MM.1S (cell line): ENCODE measurements around the gene GPR137.

Experiments
- EZH2 ChIP-seq: fragments of 300-600 bp; sonication (generic); optimal IDR thresholded peaks from 2 replicates; pipeline ENCODE3; 2017; ENCODE audit warnings: low read depth, mild to moderate bottlenecking, antibody characterized with exemption, low read length, mixed read lengths
- EZH2phosphoT487 ChIP-seq: fragments of 300-600 bp; sonication (generic); IDR thresholded peaks from 2 replicates; pipeline ENCODE4 v1.6.1; 2018; ENCODE audit warnings: antibody characterized with exemption, low read length
- TF ChIP-seq, protein P1 (sequence below): fragments of 300-600 bp; sonication (generic); IDR thresholded peaks from 2 replicates; pipeline ENCODE4 v1.5.1; 2016; ENCODE audit warnings: antibody characterized with exemption, low read length, mixed read lengths

DNA sequence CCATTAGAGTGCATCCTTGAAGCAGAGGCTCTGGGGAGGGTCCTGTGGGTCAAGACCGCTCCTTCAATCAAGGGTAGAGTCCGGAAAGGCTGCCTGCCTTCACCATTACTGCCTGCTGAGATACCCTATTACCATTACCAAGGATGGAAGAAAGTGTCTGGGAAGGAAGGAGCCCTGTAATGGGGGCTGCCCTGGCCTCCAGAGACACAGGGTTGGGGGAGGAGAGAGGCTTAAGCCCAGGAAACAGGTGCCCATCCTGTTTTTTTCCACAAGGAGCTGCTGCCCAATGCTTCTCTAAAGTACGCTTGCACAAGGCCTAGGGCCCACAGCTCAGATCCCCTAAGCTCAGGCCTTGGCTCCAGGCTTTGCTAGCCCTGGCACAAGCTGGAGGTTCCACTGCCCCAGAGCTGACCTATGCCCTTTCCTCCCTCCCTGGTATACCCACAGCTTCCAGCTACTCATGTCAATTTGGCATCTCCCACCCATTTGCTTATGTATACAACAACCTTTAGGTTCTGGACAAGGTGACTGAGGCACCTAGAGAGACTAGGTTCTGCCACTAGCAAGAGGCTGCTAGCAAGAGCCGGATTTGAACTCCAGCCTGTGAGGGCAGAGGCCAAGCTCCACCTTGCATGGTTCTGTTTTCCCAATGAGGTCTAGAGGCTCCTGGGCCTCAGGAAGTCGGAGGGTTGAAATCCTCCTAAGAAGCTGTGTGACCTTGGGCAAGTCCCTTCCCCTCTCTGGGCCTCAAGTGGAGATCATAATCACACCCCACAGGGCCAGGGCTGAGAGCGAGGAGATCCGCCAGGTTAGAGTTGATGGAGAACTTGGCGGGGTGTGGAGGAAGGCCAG, 35.9 kb upstream of the GPR137 start:
- TF ChIP-seq, protein P1, sequence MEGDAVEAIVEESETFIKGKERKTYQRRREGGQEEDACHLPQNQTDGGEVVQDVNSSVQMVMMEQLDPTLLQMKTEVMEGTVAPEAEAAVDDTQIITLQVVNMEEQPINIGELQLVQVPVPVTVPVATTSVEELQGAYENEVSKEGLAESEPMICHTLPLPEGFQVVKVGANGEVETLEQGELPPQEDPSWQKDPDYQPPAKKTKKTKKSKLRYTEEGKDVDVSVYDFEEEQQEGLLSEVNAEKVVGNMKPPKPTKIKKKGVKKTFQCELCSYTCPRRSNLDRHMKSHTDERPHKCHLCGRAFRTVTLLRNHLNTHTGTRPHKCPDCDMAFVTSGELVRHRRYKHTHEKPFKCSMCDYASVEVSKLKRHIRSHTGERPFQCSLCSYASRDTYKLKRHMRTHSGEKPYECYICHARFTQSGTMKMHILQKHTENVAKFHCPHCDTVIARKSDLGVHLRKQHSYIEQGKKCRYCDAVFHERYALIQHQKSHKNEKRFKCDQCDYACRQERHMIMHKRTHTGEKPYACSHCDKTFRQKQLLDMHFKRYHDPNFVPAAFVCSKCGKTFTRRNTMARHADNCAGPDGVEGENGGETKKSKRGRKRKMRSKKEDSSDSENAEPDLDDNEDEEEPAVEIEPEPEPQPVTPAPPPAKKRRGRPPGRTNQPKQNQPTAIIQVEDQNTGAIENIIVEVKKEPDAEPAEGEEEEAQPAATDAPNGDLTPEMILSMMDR, result no peak
- no peak for TF ChIP-seq EZH2phosphoT487
- TF ChIP-seq EZH2, result no peak
